Panc1 (cell line): Measurements from ENCODE around the gene LIPF.

Experiments used
- POLR2AphosphoS5 ChIP-seq: IDR thresholded peaks from 2 replicates; pipeline ENCODE4 v1.6.1; 2012; ENCODE audit warnings: mild to moderate bottlenecking, low read depth, low read length, moderate library complexity
- TF ChIP-seq, protein P1 (sequence below): fragments of 450-650 bp; IDR thresholded peaks from 2 replicates; pipeline ENCODE4 v1.5.1; 2017; ENCODE audit warnings: mild to moderate bottlenecking

DNA sequence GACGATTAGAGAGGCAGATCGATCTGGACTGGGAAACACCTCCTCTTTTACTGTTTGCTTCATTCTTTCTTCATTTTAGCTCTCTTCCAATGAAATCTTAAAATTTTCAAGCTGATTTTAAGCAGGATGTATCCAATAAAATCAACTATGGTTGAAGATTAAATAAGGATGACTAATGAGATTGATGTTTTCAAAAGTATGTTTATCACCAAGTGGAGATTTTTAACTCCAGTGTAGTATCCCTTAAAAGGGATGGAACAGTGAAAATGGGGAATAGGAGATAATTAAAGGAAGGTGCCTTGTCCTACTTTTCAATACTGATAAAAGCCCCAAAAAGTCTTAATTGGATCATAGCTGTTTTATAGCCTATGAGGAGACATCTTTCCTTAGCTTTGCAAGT, 11.6 kb upstream of the LIPF start:
- TF ChIP-seq, protein P1, sequence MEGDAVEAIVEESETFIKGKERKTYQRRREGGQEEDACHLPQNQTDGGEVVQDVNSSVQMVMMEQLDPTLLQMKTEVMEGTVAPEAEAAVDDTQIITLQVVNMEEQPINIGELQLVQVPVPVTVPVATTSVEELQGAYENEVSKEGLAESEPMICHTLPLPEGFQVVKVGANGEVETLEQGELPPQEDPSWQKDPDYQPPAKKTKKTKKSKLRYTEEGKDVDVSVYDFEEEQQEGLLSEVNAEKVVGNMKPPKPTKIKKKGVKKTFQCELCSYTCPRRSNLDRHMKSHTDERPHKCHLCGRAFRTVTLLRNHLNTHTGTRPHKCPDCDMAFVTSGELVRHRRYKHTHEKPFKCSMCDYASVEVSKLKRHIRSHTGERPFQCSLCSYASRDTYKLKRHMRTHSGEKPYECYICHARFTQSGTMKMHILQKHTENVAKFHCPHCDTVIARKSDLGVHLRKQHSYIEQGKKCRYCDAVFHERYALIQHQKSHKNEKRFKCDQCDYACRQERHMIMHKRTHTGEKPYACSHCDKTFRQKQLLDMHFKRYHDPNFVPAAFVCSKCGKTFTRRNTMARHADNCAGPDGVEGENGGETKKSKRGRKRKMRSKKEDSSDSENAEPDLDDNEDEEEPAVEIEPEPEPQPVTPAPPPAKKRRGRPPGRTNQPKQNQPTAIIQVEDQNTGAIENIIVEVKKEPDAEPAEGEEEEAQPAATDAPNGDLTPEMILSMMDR, result no peak
- TF ChIP-seq POLR2AphosphoS5, result no peak
